GM12875 (cell line): ENCODE data around the gene GPR143.
"Not testable (repeated sequence)": the region's sequence is repeated elsewhere in the genome, so short reads cannot be mapped to it uniquely, and the experiment has no call there.

Experiments
- H3K4me3 ChIP-seq: one replicate; pipeline ENCODE4 v1.5.1; 2011; ENCODE audit warnings: low read depth, low read length, control low read depth
- TF ChIP-seq, protein P1 (sequence below): IDR thresholded peaks from 2 replicates; pipeline ENCODE4 v1.5.1; 2011; ENCODE audit warnings: low read depth, mild to moderate bottlenecking, control low read depth, inconsistent platforms, low read length, moderate library complexity, borderline replicate concordance; ENCODE audit not compliant: insufficient read depth

The GPR143 gene

DNA sequence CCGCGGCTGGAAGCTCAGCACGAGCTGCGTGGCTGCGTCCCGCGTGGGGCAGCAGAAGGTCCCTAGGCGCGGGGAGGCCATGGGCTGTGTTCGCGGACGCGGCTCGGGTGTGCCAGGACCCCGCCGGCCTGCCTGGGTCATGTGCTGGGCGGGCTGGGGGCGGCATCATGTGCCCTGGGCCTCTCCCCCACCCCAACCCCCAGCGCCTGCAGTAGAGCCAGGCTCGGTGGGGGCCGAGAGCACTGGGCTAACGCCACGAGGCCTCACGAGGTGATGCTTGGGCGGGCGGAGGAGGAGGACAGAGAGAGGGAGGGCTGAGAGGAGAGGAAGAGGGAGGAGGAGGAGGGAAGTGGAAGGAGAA, at the start of gene GPR143:
GPR143 (minus strand) TSS at position 111 of the 361 bp plus-strand sequence; CDS start at position 81, 30 bp downstream.
- TF ChIP-seq, protein P1, sequence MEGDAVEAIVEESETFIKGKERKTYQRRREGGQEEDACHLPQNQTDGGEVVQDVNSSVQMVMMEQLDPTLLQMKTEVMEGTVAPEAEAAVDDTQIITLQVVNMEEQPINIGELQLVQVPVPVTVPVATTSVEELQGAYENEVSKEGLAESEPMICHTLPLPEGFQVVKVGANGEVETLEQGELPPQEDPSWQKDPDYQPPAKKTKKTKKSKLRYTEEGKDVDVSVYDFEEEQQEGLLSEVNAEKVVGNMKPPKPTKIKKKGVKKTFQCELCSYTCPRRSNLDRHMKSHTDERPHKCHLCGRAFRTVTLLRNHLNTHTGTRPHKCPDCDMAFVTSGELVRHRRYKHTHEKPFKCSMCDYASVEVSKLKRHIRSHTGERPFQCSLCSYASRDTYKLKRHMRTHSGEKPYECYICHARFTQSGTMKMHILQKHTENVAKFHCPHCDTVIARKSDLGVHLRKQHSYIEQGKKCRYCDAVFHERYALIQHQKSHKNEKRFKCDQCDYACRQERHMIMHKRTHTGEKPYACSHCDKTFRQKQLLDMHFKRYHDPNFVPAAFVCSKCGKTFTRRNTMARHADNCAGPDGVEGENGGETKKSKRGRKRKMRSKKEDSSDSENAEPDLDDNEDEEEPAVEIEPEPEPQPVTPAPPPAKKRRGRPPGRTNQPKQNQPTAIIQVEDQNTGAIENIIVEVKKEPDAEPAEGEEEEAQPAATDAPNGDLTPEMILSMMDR, result no peak
- H3K4me3 ChIP-seq, result no peak within 1 kb of the TSS

DNA sequence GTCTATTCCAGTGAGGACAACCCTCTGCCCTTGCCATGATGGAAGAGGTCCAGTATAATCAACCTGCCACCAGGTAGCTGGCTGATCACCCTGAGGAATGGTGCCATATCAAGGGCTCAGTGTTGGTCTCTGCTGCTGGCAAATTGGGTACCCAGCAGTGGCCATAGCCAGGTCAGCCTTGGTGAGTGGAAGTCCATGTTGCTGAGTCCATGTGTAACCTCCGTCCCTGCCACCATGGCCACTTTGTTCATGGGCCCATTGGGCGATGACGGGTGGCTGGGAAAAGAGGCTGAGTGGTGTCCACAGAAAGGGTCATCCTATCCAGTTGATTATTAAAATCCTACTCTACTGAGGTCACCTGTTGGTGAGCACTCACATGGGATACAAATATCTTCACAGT, 45.4 kb upstream of the GPR143 start:
- not testable (repeated sequence) for H3K4me3 ChIP-seq

DNA sequence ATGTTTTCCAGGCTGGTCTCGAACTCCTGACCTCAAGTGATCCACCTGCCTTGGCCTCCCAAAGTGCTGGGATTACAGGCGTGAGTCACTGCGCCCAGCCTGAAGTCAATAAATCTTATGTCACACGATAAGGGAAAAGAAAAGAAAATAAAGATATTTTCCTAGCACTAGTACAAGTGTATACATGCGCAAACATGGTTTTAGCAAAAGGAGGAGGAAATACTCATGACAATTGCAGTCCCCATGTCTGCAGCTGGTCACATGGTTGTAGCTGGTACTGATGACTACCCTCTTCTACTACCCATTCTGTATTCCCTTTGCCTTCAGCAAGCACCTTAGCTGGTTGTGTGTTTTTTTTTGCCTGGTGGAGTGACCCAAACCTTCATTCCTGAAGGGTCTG, 44.2 kb upstream of the GPR143 start:
- H3K4me3 ChIP-seq, result not testable (repeated sequence)

DNA sequence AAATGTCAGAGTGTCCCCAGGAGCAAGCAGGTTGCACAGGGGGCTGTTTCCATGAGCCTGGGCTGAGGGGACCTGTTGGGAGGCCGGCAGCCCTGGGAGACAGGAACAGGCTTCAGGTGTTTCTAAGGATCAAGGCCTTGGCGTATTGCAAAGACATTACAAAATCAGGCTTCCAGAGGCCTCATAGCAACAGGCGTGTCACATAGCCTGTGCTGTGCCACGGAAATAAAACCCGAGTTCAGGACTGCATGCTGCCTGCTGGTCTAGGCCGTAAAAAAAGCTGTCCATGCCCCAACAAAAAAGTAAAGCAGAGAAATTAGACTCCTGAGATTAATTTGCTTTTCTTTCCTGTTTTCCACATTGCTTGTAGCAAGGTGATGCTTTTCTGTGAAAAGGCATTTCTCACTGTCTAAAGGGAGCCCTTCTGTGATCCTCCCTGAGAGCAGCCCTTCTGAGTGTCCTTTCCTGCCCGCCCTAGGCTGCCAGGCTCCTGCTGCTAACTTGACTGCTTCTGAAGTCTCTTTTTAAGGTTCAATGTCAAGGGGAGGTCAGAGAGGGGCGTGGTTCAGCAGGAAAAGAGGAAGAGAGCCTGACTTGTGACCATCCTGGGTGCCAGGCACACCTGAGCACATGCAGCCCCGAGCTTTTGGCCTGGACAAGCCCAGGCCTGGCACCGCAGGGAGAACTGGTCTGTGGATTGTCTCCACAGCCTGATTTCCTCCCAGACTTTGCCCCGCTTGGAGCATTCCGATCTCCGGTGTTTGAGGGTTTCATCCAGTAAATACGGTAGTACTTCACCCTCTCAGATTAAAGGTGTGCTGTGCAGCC, 41.9 kb upstream of the GPR143 start:
- H3K4me3 ChIP-seq, result no peak overlapping the region
- TF ChIP-seq, protein P1, result no peak

DNA sequence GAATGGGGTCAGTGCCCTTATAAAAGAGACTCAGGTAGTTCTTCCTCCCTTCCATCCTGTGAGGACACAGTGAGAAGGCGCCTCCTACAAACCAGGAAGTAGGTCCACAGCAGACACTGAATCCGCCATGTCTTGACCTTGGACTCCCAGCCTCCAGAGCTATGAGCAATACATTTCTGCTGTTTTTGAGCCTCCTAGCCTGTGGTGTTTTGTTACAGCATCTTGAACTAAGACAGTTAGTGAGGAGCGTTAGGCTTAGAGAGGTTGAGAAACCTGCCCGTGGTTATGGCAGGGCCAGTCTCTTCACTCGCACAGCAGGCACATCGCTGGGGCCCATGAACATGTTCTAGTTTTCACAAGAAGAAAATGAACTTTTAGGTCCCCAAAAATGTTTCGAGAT, 40.3 kb upstream of the GPR143 start:
- TF ChIP-seq, protein P1, result no peak
- no peak overlapping the region for H3K4me3 ChIP-seq

DNA sequence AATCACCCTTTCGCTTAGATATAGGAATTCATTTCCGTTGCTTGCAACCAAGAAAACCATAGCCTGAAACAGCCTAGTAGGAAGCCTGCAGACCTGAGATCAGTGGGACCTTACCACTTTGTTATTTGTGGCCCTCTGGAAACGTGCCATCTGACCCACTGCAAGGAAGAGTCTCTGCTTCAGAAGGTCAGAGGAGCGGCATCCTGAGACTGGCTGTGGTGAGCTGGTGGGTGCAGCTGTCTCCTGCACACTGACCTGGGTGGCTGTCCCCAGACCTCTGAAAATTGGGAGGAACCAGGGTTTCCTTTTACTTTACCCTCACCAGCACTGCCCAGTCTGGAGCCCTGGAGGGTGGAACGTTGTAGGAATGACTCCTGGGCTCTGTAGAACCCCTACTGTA, 38.8 kb upstream of the GPR143 start:
- TF ChIP-seq, protein P1, result no peak
- no peak overlapping the region for H3K4me3 ChIP-seq

DNA sequence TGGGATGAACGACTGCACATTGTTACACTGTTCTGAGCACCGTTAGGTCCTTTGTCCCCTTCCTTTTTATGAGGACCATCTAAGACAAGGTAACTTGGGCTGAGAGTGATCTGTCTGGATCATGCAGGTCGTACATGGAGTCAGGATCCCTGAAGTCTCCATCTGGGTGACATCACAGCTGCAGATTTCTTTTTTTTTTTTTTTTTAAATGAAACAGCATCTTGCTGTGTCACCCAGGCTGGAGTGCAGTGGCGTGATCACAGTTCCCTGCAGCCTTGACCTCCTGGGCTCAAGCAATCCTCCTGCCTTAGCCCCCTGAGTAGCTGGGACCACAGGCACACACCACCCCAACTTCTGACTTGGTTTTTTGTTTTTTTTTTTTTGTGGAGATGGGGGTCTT, 37.1 kb upstream of the GPR143 start:
- H3K4me3 ChIP-seq, result no peak overlapping the region
- TF ChIP-seq, protein P1, result no peak

DNA sequence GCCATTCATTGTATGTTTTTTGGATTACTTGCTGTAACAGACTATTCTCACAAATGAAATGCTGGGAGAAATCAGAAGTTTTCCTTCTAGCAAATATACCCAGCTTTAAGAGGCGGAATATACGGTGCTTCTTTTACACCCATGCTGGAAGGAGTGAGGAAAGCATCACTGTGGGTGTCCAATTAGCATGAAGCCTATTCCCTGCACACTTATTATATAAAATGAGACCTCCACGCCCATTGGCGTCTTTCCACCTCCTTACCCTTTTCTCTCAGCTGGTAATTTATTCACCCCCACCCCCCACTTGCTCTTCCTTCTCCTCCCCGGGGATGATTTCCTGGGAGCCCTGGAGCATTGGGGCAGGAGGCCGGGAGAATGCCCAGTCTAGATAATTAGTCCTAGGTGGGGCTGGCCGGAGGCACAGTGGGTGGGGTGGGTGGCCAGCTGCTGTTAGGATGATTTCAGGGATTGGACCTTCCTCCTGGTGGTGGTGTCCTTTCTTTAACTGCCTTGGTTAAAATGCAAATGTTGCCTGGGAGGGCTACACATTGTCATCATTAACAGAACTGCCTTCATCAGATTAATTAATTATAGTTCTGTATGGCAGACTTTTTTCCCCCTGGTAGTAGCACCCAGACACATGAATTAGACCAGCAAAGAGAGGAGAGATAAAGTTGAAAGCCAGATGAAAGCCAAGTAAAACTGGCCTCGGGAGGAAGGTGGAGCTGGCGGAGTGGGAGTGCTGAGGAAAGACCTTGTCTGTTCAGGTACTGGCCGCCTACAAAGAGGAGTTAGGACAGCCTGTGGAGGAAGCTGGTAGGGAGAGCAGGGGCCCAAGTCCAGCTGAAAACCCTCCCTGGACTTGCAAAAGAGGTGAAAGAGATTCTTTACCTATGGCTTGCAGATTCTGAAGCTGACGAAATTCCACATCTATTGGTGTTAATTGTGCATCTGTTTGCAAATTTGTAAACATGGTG, 32.0 kb upstream of the GPR143 start:
- no peak overlapping the region for H3K4me3 ChIP-seq
- TF ChIP-seq, protein P1, result no peak
